Astrocyte of the cerebellum (primary cell): ENCODE data around the gene CSTA.

Source experiments
- DNase-seq: peaks from one replicate; pipeline ENCODE4 v3.0.0-alpha.2; 2011; ENCODE audit warnings: low read depth
- H3K4me3 ChIP-seq: 2 replicates; pipeline ENCODE4 v1.5.1; 2011; ENCODE audit warnings: mild to moderate bottlenecking, low read depth, low read length, moderate library complexity
- in situ Hi-C: cut with HindIII; loops from 2 replicates; pipeline ENCODE4 v1.10.0; 2017; ENCODE audit warnings: low sequenced_read_pairs
- TF ChIP-seq, protein P1 (sequence below): IDR thresholded peaks from 2 replicates; pipeline ENCODE4 v1.5.1; 2012; ENCODE audit warnings: low read length, low read depth, moderate library complexity, mild to moderate bottlenecking; ENCODE audit errors: missing control alignments

CSTA gene

GRCh38 chr3:122383771-122384697 lies 59.0 kb downstream of the CSTA start, which contains the start of gene FAM162A:
Gene FAM162A (plus strand): TSS chr3:122384182. CDS start chr3:122384266, 84 bp downstream.
- in situ Hi-C loops = no loop called here
- peak within 1 kb of the TSS; percentile 96 for H3K4me3 ChIP-seq
- DNase-seq = peak; percentile 36
- TF ChIP-seq, protein P1, sequence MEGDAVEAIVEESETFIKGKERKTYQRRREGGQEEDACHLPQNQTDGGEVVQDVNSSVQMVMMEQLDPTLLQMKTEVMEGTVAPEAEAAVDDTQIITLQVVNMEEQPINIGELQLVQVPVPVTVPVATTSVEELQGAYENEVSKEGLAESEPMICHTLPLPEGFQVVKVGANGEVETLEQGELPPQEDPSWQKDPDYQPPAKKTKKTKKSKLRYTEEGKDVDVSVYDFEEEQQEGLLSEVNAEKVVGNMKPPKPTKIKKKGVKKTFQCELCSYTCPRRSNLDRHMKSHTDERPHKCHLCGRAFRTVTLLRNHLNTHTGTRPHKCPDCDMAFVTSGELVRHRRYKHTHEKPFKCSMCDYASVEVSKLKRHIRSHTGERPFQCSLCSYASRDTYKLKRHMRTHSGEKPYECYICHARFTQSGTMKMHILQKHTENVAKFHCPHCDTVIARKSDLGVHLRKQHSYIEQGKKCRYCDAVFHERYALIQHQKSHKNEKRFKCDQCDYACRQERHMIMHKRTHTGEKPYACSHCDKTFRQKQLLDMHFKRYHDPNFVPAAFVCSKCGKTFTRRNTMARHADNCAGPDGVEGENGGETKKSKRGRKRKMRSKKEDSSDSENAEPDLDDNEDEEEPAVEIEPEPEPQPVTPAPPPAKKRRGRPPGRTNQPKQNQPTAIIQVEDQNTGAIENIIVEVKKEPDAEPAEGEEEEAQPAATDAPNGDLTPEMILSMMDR = peak; percentile 49

DNA sequence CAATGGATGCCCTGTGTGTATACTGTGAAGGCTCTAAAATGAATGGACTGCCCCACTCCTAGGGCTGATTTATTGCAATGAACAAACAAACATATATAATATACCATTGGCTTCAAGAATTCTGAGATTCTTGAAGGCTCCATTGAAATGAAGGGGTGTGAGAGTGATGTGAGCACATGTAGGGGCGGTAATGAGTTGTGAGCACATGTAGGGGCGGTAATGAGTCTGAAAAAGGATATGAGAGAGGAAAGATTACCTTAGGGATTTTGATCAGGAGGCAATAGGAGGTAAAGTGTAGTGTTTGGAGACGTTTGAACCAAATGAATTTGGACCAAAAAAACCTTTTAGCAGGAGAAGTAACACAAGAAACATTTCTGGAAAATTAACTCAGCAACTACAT lies 62.7 kb downstream of the CSTA start:
- no peak for DNase-seq
- TF ChIP-seq, protein P1 = no peak
- no peak overlapping the region for H3K4me3 ChIP-seq
- in situ Hi-C loops = no loop called here

- in situ Hi-C loops = no loop called here
- TF ChIP-seq, protein P1 = no peak
- DNase-seq = no peak
- no peak overlapping the region for H3K4me3 ChIP-seq
These were observed 64.1 kb downstream of the CSTA start for GRCh38 chr3:122389197-122389596.

DNA sequence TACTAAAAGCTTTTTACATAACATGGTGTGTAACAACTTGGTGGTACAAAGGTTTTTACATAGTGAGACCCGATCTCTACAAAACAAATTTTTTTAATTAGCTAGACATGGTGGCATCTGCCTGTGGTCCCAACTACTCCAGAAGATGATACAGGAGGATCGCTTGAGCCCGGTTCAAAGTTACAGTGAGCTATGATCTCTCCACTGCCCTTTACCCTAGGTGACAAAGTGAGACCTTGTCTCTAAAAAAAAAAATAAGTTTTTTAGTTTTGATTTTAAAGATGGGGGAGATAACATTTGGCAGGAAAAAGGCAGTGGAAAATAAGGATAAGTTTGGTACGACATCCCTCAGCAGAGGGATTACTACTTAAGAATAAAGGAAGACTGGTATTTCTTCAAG lies 64.8 kb downstream of the CSTA start:
- no peak overlapping the region for H3K4me3 ChIP-seq
- DNase-seq = no peak
- in situ Hi-C loops = no loop called here
- TF ChIP-seq, protein P1 = no peak

DNA sequence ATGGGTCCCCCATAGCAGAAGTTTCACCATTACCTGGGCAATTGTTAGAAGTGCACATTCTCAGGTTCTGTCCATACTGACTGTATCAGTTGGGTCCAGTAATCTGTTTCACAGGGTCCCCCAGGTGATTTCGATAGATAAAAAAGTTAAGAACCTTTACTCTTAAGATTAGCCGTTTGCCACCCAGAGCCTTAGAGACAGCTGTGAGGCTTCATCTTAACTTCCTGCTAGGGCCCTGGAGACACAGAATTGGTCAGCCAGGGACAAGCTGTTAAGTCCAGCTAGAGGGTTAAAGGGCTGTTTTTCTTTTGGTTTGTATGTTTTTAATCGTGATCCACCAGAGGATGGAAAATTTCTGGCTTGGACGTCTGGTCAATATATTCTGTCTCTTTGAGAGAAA lies 65.6 kb downstream of the CSTA start:
- no peak overlapping the region for H3K4me3 ChIP-seq
- in situ Hi-C loops = no loop called here
- TF ChIP-seq, protein P1 = no peak
- DNase-seq = no peak
